ENCODE results near the gene EEF2K.

Gene EEF2K

GRCh38 chr16:22321340-22322001, 115.4 kb downstream of the EEF2K start:
- DNase-seq, result peak; percentile 31 to 44

GRCh38 chr16:22322021-22322471, 116.0 kb downstream of the EEF2K start:
- DNase-seq, result no peak

- no peak for DNase-seq
These were observed 116.7 kb downstream of the EEF2K start for GRCh38 chr16:22322741-22323140.

DNA sequence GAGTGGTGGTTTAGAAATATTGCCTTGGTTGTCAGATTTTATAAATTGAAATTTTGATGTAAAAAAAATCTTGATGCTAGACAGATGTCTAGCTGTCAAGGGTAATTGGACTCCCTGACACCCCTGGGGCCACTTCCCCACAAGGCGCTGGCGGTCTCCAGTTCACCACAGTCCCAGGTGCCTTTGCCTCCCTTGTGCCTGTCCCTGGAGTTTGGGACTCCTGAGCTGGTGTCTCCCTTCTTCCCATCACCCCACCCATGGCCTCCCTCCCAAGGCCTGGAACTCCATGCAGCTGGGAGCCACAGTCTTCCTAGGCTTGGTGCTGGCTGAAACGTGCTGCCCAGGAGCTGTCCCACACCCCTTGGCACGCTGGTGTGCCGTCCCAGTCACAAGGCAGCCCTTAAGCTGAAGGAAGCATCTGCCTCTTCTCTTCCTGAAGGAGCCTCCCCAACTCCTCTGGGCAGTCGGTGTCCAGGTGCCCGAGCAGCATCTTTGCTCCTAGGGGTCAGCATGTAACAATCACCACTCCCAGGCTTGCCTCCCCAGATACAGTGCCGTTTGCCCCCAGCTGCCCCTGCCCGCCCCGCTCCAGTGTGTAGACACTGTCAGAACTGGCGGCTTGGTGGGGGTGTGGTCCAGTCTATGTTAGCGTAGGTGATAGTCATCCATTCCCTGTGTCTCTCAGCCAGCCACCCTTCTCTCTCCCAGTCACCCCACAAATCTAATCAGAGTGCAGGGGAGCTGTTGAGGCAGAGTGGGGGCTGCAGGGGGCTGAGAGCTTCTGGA, 117.3 kb downstream of the EEF2K start:
- no peak for DNase-seq

GRCh38 chr16:22323959-22324786, 118.1 kb downstream of the EEF2K start:
- DNase-seq, result no peak

- DNase-seq, result no peak
These were observed 118.9 kb downstream of the EEF2K start for GRCh38 chr16:22324787-22325597.

- DNase-seq, result no peak
These were observed 119.7 kb downstream of the EEF2K start for GRCh38 chr16:22325598-22326368.

DNA sequence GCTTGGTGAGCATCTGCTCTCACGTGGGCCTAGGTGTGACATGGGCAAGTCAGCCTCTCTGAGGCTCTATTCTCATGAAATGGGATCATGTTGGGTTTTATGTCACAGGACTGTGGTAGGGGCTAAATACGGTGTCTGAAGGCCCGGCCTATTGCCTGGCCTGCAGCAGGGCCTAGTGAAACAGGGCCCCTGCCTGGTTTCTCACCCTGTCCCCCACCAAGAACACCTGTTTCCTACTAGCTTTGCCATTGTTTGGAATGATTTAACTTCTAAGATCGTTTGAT, 120.2 kb downstream of the EEF2K start:
- DNase-seq, result no peak

DNA sequence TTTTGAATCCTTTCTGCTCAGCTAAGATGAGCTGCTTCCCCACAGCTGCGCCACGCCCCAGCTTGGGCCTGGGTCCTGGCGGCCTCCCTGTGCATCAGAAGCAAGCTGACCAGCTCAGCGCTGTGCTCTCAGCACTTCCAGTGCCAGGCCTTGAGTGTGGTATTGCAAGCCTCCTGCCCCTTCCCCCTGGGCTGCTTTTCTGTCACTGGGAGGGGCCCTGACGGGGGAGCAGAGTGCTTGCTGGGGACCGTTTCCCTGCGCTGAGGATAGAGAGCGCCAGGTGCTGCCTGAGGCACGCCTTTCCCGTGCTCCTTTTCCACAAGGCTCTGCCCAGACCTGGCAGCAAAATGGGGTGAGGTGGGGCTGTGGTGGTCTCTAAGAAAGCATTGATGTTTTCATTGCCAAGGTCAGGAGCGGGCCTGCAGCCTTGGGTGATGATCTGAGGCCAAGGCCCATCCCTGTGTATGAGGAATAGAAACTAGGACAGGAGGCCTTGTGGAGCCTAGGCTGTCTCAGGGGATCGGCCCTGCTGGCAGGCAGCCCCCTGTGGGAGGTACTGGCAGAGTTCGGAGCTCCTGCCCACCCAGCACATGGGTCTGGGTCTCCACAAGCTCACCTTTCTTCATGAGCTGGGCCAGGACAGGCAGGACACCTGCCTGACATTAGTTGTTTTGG, 120.8 kb downstream of the EEF2K start:
- no peak for DNase-seq

DNA sequence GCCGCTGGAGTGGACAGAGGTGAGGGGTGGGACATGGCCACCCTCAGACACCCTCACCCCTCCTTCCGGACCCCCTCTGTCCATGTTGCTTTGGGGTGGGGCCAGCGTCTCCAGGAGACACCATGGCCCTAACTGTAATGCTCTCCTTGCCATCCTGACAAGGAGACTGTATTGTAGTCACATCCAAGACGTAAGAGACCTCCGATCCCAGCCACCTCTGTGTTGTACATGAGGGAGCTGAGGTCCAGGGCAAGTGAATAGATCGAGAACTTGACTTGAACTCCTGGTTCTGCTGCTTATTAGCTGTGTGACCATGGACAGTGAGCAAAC, 121.3 kb downstream of the EEF2K start:
- DNase-seq, result no peak

- no peak for DNase-seq
These were observed 122.1 kb downstream of the EEF2K start for GRCh38 chr16:22328081-22328725.

DNA sequence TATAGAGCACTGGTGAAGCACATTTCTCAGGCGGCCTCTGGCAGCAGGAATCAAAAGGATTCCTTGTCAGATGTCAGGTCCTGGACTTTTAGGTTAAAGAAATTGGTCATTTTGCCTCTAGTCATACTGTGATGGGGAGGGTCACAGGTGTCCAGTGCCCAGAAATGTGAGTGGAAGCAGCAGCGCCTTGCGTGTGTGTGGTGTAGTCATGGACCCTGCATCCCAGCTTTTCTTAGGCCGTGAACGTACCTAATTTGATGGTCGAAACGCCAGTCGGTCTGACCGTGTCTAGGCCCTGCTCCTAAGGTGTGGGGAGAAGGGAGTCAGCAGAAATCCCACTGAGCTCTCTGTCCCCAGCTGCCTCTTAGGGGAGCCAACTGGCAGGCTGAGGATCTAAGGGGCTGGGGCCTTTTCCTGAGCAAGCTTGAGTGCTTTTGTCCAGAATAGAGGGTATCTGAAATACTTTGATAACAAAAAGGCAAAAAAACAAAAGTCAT, 123.2 kb downstream of the EEF2K start:
- DNase-seq, result no peak

GRCh38 chr16:22330326-22330725, 124.2 kb downstream of the EEF2K start:
- DNase-seq, result no peak

GRCh38 chr16:22333457-22333994, 127.4 kb downstream of the EEF2K start:
- DNase-seq, result no peak

GRCh38 chr16:22335668-22336246, 129.7 kb downstream of the EEF2K start:
- no peak for DNase-seq

- DNase-seq, result no peak
These were observed 130.5 kb downstream of the EEF2K start for GRCh38 chr16:22336581-22336980.

DNA sequence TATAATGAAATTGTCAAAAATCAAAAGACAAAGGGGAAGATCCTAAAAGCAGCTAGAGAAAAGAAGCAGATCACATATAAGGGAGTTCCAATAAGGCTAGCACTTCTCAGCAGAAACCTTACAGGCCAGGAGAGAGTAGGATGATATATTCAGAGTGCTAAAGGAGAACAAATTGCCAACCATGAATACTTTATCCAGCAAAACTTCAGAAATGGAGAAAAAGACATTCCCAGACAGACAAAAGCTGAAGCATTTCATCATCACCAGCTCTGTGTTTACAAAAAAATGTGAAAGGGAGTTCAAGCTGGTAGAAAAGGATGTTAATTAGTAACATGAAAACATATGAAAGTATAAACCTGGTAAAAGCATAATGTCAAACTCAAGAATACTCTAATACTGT, 131.0 kb downstream of the EEF2K start:
- no peak for DNase-seq

GRCh38 chr16:22337849-22338635, 132.0 kb downstream of the EEF2K start:
- DNase-seq, result no peak
